Mucosa of descending colon (tissue), 3 donors: ENCODE results near the gene RAD51B. TPM values are rescaled to one million over a fixed set of nuclear protein-coding genes. Genes with fewer than 3 reads are reported as not detected.

Experiments used
- ATAC-seq: fragments of 200-7000 bp; cut with Tn5 transposase; one replicate; pipeline ENCODE4 v1.9.1; 2020; ENCODE audit warnings: mild to moderate bottlenecking, moderate library complexity
- DNase-seq, 3 donors: peaks; one replicate each; pipeline ENCODE4 v3.0.0-alpha.2; 2020
- H3K36me3 ChIP-seq: fragments of 200-600 bp; one replicate; pipeline ENCODE4 v1.8.0; 2021; ENCODE audit warnings: low read depth, mild to moderate bottlenecking
- H3K4me1 ChIP-seq: fragments of 200-600 bp; one replicate; pipeline ENCODE4 v1.8.0; 2021; ENCODE audit warnings: low read depth, mild to moderate bottlenecking
- H3K4me3 ChIP-seq: fragments of 200-600 bp; one replicate; pipeline ENCODE4 v1.8.0; 2021; ENCODE audit warnings: mild to moderate bottlenecking
- H3K9me3 ChIP-seq: fragments of 200-600 bp; one replicate; pipeline ENCODE4 v1.8.0; 2021; ENCODE audit warnings: mild to moderate bottlenecking
- CTCF ChIP-seq: fragments of 200-600 bp; IDR thresholded peaks from one replicate; pipeline ENCODE4 v1.8.0; 2022; ENCODE audit warnings: antibody characterized with exemption, mild to moderate bottlenecking
- intact Hi-C, 2 donors: fragments of 100-400 bp; cut with DNase I in 1 of 2; cut with micrococcal nuclease in 1 of 2; formaldehyde crosslinking; loops; one replicate each; pipeline versions ENCODE4 v1.11.0 to v1.11.1; 2022; cut with DNase I, micrococcal nuclease
- total RNA-seq, 3 donors: library from RNA; stranded (reverse); fragmentation: NEBNext Ultra II Directional in 2 of 3; extraction: Animal tissue kit (Norgen Biotek cat#: 25700) in 2 of 3; gene quantifications; one replicate each; pipeline versions ENCODE4 v1.2.1 to v1.2.4, GENCODE V29; 2021 to 2023
- donor health status: DM: no; HTN: no; CAD: no; lungs with moderate emphysema.
- donor health status: DM: no; HTN: no; CAD: no.
- donor health status: DM: no; HTN: yes; CAD: no.

Gene RAD51B
- total RNA-seq, 3 donors from 2014 or later, result 15.8 to 23.3 (median 20.9) TPM

DNA sequence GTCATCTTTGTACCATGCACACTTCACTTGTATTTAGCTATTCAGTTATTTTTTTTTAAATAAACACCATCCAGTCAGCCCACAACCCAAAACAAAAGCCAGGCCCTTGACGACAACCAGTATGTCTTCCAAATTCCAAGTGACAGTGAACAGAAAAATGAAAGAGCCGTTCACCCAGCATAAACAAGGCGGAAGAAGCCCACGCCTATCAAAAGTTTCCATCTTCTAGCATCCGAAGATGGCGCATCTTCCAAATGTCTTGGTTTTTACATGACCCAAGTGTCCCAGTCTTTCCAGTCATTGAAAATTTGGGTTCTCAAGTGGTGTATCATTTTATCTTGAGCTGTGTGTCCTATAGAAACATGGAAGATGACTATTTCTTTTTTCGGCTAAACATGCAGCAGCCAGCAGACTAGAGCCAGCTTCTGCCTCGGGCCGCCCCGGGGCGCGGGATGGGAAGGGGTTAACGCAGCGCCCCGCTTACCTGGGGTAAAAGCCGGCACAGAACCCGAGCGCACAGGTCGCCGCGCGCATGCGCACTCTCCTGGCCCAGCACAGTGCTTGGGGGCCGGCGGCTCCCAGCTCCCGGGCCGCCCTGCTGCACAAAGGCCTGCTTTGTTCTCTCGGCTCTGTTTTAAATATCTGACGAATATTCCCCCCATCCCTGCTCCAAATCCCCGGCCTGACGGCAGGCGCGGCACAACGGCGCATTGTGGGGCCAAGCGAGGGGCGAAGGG, 808.5 kb downstream of the RAD51B start:
- TF ChIP-seq CTCF, result no peak
- Histone ChIP-seq H3K36me3 (no peaks in the 10 kb centered on the region), H3K9me3 (no peaks in the 10 kb centered on the region), H3K4me3 (no peak overlapping the region), H3K4me1 (no peaks in the 10 kb centered on the region)
- DNase-seq, result peak; percentile 79 to 83 (median 82)
- intact Hi-C loops, result no loop called here
- ATAC-seq, result peak; percentile 81

DNA sequence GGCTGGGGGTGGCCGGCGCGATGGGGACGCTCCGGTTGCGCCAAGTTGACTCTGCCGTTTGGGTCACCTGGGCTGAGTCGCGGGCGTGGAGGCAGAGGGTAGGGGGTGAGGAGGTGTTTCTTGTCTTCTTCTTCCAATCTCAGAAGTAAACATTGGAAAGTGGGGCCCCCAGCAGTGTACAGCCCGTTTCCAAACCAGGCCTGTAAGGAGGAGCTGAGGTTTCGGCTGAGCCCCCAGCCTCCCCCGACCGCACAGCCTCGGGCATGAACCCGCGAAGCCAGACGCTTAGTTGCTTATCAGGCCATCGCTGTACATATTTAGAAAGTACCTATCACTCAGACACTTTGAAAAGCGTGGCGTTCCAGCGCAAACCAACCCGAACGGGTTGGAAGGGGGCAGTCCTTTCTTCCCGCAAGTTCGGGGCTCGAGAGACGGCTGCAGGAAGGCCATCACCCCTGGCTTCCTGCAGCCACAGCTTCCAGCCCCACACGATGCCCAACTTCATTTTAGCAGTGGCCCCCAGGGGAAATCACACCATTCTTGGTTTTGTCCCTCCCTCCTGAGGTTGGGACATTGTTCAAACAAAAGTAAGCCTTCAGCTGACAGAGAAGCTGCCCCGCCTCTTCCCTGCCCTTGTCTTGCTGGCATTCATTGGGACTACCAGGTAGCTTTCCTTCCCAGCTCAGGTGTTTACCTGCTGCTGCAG, 809.2 kb downstream of the RAD51B start:
- ATAC-seq, result peak; percentile 83
- H3K4me1 ChIP-seq, result peaks cover 3% of the 10 kb centered on the region

GRCh38 chr14:68630081-68630571, 810.5 kb downstream of the RAD51B start:
- Histone ChIP-seq H3K9me3 (no peaks in the 10 kb centered on the region), H3K4me3 (no peak overlapping the region), H3K4me1 (peaks cover 4% of the 10 kb centered on the region), H3K36me3 (no peaks in the 10 kb centered on the region)
- no peak for TF ChIP-seq CTCF
- intact Hi-C loops, result no loop called here
- ATAC-seq (no peak), DNase-seq (no peak)

More for the DNA sequence above, 809.2 kb downstream of the RAD51B start:
- TF ChIP-seq CTCF, result no peak
- Histone ChIP-seq H3K9me3 (no peaks in the 10 kb centered on the region), H3K4me3 (no peak overlapping the region), H3K36me3 (no peaks in the 10 kb centered on the region)
- DNase-seq, result peak; percentile 62 to 76 (median 65)
- intact Hi-C loops, result no loop called here

GRCh38 chr14:68630611-68631393, 811.2 kb downstream of the RAD51B start:
- no peak for TF ChIP-seq CTCF
- Histone ChIP-seq H3K4me3 (no peak overlapping the region), H3K9me3 (no peaks in the 10 kb centered on the region), H3K4me1 (peaks cover 4% of the 10 kb centered on the region), H3K36me3 (no peaks in the 10 kb centered on the region)
- no peak for DNase-seq
- ATAC-seq, result no peak
- intact Hi-C loops, result no loop called here

GRCh38 chr14:68631394-68632053, 811.9 kb downstream of the RAD51B start:
- H3K4me1 ChIP-seq, result peaks cover 4% of the 10 kb centered on the region
- intact Hi-C loops, result no loop called here
- no peak for DNase-seq
- no peaks in the 10 kb centered on the region for H3K36me3 ChIP-seq
- no peak overlapping the region for H3K4me3 ChIP-seq
- no peak for TF ChIP-seq CTCF
- ATAC-seq, result no peak
- no peaks in the 10 kb centered on the region for H3K9me3 ChIP-seq
